Activated CD8-positive, alpha-beta memory T cell treated with anti-CD3 and anti-CD28 coated beads, Interleukin-2, amount 50 U/mL, for 24 hours (primary cell): ENCODE measurements around the gene PPT2.
"Not testable (repeated sequence)": the region's sequence is repeated elsewhere in the genome, so short reads cannot be mapped to it uniquely, and the experiment has no call there.

ENCODE experiments used
- DNase-seq: peaks from one replicate; pipeline ENCODE4 v3.0.0-alpha.2; 2020; ENCODE audit errors: extremely low read depth

Gene PPT2

GRCh38 chr6:32189742-32190053 is 35.8 kb downstream of the PPT2 start:
- DNase-seq, result no peak

DNA sequence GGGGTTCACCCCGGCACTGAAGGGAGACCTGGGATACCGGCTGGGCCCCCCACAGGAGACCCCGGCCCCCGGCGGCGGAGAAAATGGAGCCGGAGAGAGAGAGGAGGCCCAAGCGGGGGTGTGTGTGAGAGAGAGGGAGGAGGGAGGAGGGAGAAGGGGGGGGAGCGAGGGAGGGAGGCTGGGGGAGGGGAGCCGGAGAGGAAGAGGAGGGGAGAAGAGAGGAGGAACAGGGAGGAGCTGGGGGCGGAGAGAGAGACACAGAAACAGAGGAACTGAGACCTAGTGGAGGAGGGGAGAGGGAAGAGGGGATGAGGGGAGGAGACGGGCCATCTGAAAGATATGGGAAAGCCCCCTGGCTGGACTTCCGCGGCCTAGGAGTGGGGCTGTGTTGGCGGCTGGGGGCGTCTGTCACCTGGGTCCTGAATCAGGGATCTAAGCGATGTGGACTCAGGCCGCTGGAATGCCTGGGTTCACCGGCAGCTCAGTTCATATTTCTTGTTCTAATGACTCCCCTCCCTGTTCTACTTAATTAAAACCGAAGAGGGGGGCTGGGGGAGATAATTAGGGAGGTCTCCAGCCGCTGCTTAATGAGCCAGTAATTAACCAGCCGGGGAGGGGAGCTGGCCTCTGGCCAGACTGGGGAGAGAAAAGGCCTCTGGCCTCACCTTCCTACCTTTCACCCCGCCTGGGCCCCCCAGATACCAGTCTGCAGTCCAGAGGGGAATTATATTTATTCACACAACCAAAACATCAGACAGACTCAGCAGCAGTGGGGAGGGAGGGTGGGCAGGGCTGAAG is 36.3 kb downstream of the PPT2 start, which contains the start of gene PBX2:
Gene PBX2, minus strand, starts transcription at position 149 of the 798 bp plus-strand sequence. CDS start 287 bp downstream, outside the sequence.
- no peak for DNase-seq

DNA sequence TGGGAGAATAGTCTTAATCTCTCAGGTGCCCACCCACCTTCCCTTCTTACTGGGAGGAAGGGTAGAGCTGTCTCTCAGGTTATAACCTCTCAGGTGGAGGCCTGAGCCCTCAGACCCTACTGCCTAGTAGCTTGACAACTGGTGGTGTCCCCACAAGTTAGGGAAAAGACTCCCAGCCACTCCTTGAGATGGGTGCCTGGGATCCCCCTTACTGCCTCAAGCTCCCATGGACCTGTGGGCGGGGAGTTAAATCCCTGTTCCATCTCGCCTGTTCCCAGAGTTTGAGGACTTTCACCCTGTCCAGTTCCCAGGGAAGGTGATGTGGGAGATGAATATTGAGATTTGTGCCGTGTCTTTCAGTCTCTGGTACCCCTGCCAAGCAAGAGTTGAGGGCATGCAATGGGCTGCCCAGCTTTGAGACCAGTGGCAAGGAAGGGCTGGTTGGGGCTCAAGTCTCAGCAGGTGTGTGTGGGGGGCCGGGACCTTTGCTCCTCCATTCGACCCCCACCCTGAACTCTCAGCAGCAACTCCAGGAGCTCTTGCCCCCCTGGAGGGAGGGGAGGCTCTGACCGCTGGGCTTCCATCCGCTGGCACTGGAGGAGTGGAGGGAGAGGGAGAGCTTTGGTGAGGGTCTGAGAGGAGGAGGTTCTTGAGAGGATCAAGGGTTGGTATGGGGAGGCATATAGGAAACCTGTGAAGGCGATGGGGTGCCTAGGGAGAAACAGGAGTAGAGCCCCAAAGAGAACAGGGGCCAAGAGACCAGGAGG is 37.2 kb downstream of the PPT2 start:
- no peak for DNase-seq

- no peak for DNase-seq
Measured at GRCh38 chr6:32191696-32192607, 38.0 kb downstream of the PPT2 start.

- no peak for DNase-seq
Measured at GRCh38 chr6:32192608-32193039, 38.7 kb downstream of the PPT2 start, which contains the start of gene GPSM3. Gene GPSM3 (minus strand): TSS chr6:32192643. CDS start chr6:32192513, 130 bp downstream.

DNA sequence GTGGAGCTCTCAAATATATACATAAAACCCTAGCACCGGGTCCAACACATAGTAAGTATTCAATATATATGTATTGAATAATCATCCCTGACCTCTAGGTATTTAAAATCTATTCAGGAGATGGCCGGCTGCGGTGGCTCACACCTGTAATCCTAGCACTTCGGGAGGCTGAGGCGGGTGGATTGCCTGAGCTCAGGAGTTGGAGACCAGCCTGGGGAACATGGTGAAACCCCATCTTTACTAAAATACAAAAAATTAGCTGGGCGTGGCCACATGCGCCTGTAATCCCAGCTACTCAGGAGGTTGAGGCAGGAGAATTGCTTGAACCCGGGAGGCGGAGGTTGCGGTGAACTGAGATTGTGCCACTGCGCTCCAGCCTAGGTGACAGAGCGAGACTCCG is 39.2 kb downstream of the PPT2 start:
- DNase-seq, result not testable (repeated sequence)

- DNase-seq, result no peak
Measured at GRCh38 chr6:32194388-32194787, 40.4 kb downstream of the PPT2 start.

- DNase-seq, result no peak
Measured at GRCh38 chr6:32194825-32195651, 41.1 kb downstream of the PPT2 start.

- DNase-seq, result peak; percentile 100
Measured at GRCh38 chr6:32195652-32195901, 41.6 kb downstream of the PPT2 start.

GRCh38 chr6:32195902-32196681 is 42.2 kb downstream of the PPT2 start:
- no peak for DNase-seq

DNA sequence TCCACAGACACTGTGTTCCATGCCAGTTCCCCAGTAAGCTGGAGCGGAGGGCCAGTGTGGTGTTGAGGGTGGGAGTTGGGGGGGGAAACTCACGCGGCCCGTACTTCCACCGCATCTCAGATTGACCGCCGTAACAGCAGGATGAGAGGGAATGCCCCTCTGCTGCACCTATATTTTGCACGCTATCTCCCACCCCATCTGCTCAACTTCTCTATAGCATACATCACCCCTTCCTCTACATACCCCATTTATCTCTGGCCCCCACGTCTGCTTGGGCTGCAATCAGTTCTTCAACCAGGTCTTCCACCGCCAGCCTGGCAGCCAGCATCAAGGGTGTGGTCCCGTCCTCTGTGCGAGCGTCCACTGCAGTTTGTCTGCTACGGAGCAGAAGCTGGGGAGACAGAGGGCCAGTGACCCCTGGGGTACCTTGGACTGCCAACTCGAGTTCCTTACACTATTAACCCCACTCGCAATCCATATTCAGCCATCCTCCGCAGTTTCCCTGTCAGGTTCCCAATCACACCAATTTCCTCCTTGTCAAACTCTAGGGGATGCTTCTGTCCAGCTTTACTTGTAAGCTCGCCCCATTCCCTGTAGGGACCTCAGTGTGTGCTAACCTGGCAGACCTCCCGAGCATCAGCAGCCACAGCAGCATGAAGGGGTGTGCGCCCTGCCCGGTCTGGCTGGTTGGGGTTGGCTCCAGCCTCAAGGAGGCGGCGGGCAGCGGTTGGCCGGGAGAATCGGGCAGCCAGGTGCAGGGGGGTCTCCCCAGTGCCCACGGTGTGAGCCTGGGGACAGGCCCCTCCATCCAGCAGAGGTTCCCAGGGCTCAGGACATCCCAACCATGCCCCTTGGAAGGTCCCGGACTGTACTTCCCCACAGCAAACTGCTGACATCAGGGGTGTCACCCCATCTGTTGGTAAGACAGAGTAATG is 43.0 kb downstream of the PPT2 start:
- DNase-seq, result no peak

DNA sequence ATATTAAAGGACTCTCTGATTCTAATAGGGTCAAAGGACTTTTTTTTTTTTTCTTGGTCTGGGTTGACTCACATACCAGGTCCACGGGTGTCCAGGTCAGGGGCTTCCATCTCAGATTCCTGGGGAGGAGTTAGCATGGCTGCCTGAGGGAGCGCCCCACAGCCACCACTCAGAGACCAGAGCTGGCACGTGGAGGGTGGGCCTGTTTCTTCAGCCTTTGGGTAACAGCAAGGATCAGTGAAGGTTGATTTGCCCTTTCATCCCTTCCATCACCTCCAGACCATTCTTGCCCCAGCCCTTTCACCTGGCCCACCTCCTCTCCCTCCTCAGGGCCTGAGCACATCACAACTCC is 44.4 kb downstream of the PPT2 start:
- no peak for DNase-seq

DNA sequence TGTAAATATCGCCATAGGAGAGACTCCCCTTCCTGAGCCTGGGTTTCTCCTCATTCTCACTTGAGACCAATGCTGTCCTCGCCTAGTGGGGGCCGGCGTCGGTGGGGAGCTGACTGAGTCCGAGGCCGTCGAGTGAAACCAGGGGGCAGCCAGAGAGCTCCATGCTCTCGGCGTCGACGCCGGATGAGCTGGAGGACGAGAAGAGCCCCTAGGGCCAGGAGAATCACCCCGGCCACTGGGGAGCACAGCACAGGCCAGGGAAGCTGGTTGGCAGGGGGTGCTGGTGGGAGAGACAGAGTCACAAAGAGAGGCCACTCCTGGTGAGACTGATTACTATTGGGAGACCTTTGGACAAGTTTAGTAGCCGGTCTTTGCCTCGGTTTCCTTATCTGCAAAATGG is 44.9 kb downstream of the PPT2 start:
- DNase-seq, result no peak

DNA sequence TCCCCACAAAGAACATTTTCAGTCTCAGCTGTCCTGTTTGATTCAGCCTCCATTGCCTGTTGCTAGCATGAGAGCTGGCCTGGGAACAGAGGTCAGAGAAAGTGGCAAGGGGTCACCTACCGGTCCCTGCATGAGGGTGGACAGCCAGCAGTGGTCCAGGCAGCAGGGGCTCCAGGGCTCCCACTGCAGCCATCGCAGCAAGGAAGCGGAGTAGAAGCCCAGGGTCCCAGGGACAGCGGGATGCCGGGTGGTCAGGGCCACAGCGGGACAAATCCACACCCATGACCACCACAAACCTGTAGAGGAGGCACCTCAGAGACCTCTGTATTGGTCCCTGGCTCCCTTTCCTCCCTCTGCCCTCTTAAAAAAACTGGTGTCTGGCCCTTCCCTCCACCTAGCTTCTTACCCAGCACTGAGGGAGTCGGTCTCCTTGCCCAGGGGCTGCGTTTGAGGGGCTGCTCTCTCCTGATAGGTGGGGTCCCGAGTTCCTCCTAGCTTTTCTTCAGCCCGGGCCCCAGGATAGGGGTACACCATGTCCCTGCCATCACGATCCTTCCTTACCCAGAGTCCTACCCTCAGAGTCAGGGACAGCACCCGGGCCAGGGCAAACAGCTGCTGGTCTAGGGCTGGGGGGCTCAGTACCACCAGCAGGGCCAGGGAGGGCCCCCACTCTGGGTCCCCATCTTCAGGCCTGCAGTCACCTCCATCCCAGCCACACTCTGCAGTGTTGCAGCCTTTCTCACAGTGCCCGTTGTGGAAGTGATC is 47.0 kb downstream of the PPT2 start:
- no peak for DNase-seq

DNA sequence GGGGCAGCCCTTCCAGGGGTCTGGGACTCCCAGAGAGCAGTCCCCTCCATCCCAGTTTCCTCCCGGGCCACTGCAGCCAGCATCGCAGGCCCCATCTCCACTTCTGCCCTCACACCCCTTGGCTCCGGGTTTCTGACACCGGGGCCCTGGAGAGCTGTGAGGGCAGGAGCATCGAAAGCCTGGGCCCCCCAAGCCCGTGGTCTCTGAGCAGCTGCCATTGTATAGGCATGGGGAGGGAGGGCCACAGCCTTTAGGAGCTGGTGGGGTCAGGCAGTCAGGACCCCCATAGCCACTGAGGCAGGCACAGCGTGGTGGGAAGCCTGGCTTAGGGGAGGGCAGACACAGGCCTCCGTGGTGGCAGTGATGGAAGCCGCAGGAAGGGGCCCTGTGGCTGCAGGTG is 48.2 kb downstream of the PPT2 start:
- no peak for DNase-seq

GRCh38 chr6:32203426-32204267 is 49.7 kb downstream of the PPT2 start:
- no peak for DNase-seq

- DNase-seq, result no peak
Measured at GRCh38 chr6:32204268-32204715, 50.4 kb downstream of the PPT2 start.

GRCh38 chr6:32208996-32209395 is 55.1 kb downstream of the PPT2 start:
- no peak for DNase-seq
